HepG2 (cell line): ENCODE measurements around the gene CHST11. TPM values are rescaled to one million over a fixed set of nuclear protein-coding genes. Genes with fewer than 3 reads are reported as not detected.

Experiments used
- DZIP1 ChIP-seq: sonication (generic); formaldehyde crosslinking; IDR thresholded peaks from 2 replicates; pipeline ENCODE4 v1.5.0; 2020; ENCODE audit warnings: mild to moderate bottlenecking, missing genetic modification reagents
- ELK4 ChIP-seq: sonication (generic); formaldehyde crosslinking; IDR thresholded peaks from 2 replicates; pipeline ENCODE4 v1.9.0; 2021; ENCODE audit warnings: missing genetic modification reagents, borderline replicate concordance
- FOXA3 ChIP-seq: IDR thresholded peaks from 2 replicates; pipeline ENCODE4 v1.6.1; 2016; ENCODE audit warnings: missing genetic modification reagents, missing compliant biosample characterization
- GABPA ChIP-seq, 2 experiments: IDR thresholded peaks; 2 replicates each; pipeline ENCODE4 v1.6.1; 2011 to 2016; ENCODE audit warnings: low read depth in 2 of 2, low read length in 1 of 2, missing biosample characterization in 1 of 2, missing genetic modification characterization in 1 of 2
- THYN1 ChIP-seq: sonication (generic); formaldehyde crosslinking; IDR thresholded peaks from 2 replicates; pipeline ENCODE4 v1.8.1; 2023; ENCODE audit warnings: low read depth, mild to moderate bottlenecking, moderate library complexity, missing genetic modification reagents, borderline replicate concordance
- ZNF281 ChIP-seq: sonication (generic); formaldehyde crosslinking; IDR thresholded peaks from 2 replicates; pipeline ENCODE4 v1.4.0; 2020; ENCODE audit warnings: missing genetic modification reagents, borderline replicate concordance
- ZNF512 ChIP-seq: sonication (generic); formaldehyde crosslinking; IDR thresholded peaks from 2 replicates; pipeline ENCODE4 v1.4.0; 2020; ENCODE audit warnings: mild to moderate bottlenecking, missing genetic modification reagents
- ZNF607 ChIP-seq: sonication (generic); formaldehyde crosslinking; IDR thresholded peaks from 2 replicates; pipeline ENCODE4 v1.5.1; 2020; ENCODE audit warnings: missing genetic modification reagents, mild to moderate bottlenecking, borderline replicate concordance
- ZNF646 ChIP-seq: sonication (generic); formaldehyde crosslinking; IDR thresholded peaks from 2 replicates; pipeline ENCODE4 v1.9.0; 2021; ENCODE audit warnings: mild to moderate bottlenecking, missing genetic modification reagents
- ZNF879 ChIP-seq: sonication (generic); formaldehyde crosslinking; IDR thresholded peaks from 2 replicates; pipeline ENCODE4 v1.8.1; 2023; ENCODE audit warnings: missing genetic modification reagents
- polyA plus RNA-seq, 8 experiments: library from polyadenylated mRNA; depleted of rRNA in 3 of 8; stranded (reverse) in 7 of 8; unstranded in 1 of 8; fragments of >200 nt; fragmentation: Illumina TruSeq in 4 of 8; extraction: Trizol in 4 of 8; gene quantifications; 2 replicates each; pipeline versions ENCODE4 v1.2.1 to v1.2.3, GENCODE V29; 2011 to 2016; ENCODE audit warnings: low read depth in 4 of 8, missing spikeins in 1 of 8, mixed read lengths in 1 of 8; ENCODE audit not compliant: insufficient read depth in 1 of 8
- total RNA-seq, 5 experiments: library from RNA; depleted of rRNA; stranded (reverse); fragments of >200 nt; fragmentation: Illumina TruSeq; extraction: Trizol; gene quantifications; 2 replicates each; pipeline ENCODE4 v1.2.3, GENCODE V29; 2016; ENCODE audit warnings: low read depth in 1 of 5

The CHST11 gene
- total and polyA plus RNA-seq, 2 of the 13 experiments (the other 11 are each of a cell fraction or from before 2014, with no cell fraction given): 0.15 TPM; not detected in 1

GRCh38 chr12:104729610-104730446 lies 273.1 kb downstream of the CHST11 start (continued):
- TF ChIP-seq ZNF512 (CRISPR knock-in tag): no peak
- no peak for TF ChIP-seq GABPA (IDR thresholded peaks at IDR 0.05; ENCODE audit: low read depth, low read length)
- TF ChIP-seq GABPA (CRISPR knock-in tag; IDR thresholded peaks at IDR 0.05; ENCODE audit: low read depth): no peak
- TF ChIP-seq ZNF281 (CRISPR knock-in tag): no peak
- 0 out of 2 replicates have a peak, but pooled peaks have one; percentile 34 for TF ChIP-seq ZNF607 (CRISPR knock-in tag)
- TF ChIP-seq ZNF646: no peak
- no peak for TF ChIP-seq ELK4 (CRISPR knock-in tag)
- no peak for TF ChIP-seq ZNF879
- no peak for TF ChIP-seq DZIP1 (CRISPR knock-in tag)
- TF ChIP-seq FOXA3 (CRISPR knock-in tag): no peak
- no peak for TF ChIP-seq THYN1 (CRISPR knock-in tag)
